Measurements from ENCODE around the gene VAV2.
"Not testable (repeated sequence)": the region's sequence is repeated elsewhere in the genome, so short reads cannot be mapped to it uniquely, and the experiment has no call there.

Gene VAV2

DNA sequence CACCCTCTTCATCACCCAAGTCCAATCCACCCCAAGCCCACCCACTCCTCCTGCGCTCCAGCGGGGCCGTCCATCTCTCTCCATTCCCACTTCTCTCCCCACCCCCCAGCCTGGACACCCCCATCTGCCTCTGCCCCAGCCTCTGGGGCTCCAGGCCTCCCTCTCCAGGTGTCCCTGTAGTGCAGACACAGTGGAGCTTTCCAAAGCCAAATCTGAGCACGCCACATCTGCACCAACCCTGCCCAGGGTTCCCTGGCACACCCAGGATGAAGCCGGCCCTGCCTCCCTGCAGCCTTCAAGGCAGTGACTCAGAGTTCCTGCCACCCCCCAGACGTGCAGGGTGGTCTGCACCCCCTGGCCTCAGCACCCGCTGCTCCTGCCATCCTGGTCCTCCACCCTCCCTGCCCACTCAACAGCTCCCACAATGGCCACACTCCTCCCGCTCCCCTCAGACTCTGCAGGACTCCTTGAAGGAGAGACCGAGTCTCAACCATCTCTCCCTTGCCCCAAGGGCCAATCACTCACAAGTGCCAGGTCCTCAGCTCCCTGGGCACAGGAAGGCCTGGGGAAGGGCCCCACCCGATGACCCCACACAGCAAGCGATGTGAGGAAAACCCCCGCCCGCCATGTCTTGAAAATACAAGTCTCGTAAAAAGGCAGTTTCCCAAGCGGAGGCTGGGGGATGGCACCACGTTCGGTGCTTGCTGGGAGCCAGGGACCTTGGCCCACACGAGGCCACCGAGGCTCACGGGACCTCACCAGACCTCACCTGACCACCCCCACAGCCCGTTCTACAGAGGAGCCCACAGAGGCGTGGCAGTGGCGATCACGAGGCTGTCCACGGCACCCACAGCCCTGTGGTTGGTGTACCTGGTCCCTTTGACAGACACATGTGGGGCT lies 22.2 kb downstream of the VAV2 start:
- DNase-seq (ENCODE audit: low read depth in 2 of 2): no peak

DNA sequence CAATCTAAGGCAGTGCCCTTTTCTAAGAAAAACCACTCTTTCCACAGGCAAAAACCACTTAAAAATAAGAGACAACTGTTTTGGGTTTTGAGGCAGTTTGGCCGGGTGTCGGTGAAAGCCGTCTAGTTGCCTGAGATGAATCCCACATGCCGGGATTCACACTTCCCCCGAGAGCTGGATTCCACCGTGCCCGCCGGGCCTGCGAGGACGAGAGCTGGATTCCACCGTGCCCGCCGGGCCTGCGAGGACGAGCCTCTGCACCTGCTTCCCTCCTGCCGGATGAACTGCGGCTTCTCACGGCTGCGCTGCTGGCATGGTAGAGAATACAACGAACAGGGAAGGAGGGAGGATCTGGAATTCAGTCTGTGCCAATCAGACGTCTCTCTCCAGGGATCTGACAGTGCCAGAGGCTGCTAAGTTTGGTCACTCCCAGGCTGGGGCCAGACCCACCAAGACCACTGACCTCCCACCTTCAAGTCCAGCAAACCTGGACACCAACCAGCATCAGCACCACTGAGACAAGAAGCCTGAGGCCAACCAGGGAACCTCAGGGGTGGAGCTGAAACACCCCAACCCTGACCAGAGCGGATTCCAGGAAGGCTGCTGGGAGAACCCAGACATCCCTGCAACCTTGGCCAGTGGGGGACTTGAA lies 23.0 kb downstream of the VAV2 start:
- no peak for DNase-seq (ENCODE audit: low read depth in 2 of 2)

DNA sequence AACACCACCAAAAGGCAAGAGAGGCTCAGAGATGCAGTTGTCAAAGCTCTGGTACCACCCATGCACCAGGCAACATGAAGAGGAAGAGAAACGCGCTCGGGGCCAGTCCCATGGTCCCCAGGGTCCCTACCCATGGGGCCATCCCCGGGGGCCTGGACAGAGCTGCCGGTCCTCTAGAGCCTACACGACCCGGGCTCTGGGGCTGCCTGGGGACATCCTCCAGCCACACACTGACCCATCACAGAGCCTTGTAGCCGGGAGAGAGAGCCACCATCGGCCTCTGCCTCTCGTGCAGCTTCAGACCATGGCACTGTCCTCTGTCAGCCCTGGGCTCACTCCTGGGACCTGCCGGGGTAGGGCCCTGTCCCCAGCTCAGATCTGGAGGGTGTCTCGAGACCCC lies 23.7 kb downstream of the VAV2 start:
- no peak for DNase-seq (ENCODE audit: low read depth in 2 of 2)

DNA sequence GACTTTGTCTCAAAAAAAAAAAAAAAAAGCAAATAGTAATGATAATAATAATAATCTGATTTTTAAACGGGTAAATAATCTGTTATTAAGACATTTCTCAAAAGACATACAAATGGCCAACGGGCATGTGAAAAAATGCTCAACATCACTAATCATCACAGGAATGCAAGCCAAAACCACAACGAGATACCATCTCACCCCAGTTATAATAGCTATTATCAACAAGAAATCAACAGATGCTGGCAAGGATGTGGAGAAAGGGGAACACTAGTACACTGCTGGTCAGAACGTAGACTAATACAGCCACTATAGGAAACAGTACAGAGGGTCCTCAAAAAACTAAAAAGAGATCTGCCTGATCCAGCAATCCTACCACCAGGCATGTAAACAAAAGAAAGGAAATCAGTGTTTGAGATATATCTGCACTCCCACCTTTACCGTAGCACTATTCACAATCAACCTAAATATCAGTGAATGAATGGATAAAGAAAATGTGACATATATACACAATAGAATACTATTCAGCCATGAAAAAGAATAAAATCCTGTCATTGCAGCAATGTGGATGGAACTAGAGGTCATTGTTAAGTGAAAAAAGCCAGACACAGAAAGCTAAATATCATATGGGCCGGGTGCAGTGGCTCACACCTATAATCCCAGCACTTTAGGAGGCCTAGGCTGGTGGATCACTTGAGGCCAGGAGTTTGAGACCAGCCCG lies 24.9 kb downstream of the VAV2 start:
- DNase-seq (ENCODE audit: low read depth in 2 of 2): no peak

DNA sequence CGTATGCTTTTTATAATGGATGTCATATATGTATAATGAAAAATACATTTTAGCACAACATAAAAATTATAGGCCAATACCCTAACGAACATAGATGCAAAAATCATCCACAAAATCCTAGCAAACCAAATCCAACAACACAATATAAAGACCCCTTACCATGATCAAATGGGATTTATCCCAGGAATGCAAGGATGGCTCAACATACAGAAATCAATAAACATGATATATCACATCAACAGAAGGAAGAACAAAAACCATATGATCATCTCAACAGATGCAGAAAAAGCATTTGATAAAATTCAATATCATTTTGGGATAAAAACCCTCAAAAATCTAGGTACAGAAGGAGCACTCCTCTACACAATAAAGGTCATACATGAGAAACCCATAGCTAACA lies 27.7 kb downstream of the VAV2 start:
- no peak for DNase-seq (ENCODE audit: low read depth in 2 of 2)

DNA sequence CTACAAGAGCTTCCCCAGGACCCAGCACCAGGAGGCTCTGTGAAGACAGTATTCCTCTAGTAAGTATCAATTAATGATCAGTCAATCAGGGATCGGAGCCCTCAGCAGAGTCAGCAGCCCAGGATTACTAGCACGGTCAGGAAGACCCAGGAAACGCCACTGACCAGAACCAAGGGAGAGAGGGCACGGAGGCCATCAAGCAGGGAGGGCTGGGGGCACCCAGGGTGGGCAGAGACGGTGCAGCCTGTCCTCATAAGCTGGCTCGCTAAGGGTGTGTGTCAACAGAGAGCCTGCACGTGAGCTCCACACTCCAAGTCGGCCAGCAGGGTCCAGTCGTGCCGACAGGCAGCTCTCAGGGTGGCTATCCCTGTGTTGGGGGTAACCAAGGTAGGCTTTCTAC lies 29.0 kb downstream of the VAV2 start:
- no peak for DNase-seq (ENCODE audit: low read depth in 2 of 2)

DNA sequence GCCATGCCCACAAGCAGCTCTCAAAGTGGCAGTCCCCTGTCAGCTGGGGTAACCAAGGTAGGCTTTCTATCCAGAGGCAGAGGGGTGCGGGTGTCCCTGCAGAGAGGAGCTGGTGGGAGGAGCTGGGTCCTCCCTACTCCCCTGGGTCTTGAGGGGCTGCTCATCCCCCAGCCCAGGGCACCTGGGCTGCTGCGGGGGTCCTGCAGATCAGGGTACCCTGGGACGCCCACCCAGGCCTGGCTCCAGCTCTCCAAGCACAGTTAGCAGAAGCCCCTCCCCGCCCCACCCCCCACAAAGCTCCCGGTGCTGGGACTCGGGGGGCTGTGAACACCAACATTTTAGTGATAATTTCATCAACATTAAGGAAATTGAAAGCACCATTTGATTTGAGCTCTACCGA lies 29.8 kb downstream of the VAV2 start:
- DNase-seq (ENCODE audit: low read depth in 2 of 2): no peak

DNA sequence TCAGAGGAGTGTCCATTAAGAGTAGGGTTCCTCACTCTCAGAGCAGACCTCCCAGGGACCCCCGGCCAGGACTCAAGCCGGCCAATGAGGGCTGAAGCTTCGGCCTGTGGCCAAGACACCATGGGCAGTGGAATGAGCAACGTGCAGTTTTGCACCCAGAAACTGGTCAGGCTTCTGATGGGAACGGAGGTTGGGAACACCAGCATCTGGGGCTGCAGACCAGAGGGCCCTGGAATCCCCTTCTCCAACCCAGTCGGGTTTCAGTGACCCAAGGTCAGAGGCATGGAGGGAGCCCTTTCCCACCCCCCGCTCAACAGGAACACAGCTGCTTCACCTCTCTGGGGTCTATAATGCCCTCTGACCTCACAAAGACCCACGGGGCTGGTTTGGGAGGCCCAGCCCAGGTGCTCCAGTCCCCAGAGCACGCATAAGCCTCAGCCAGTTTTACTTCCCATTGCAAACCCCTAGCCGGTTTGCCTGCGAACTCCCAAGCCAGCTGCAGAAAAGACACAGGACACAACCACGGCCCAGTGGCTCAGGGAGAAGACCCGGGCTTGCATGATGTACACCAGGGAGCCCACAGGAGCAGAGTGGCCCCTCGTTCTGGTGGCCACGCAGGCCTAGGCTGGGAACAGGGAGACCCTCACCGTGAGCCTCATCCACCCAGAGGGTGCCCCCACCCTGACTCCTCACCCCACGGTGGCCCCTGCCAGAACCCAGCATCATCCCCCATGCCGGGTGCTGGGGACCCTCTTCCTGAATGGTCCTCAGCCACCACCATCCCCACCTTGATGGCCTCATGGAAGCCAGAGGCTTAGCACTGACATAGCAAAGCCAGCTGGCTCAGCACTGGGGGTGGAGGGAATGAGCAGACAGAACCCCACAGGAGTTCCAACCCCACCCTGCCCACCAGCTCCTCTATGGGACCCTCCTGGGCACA lies 30.6 kb downstream of the VAV2 start:
- DNase-seq (ENCODE audit: low read depth in 2 of 2): no peak

DNA sequence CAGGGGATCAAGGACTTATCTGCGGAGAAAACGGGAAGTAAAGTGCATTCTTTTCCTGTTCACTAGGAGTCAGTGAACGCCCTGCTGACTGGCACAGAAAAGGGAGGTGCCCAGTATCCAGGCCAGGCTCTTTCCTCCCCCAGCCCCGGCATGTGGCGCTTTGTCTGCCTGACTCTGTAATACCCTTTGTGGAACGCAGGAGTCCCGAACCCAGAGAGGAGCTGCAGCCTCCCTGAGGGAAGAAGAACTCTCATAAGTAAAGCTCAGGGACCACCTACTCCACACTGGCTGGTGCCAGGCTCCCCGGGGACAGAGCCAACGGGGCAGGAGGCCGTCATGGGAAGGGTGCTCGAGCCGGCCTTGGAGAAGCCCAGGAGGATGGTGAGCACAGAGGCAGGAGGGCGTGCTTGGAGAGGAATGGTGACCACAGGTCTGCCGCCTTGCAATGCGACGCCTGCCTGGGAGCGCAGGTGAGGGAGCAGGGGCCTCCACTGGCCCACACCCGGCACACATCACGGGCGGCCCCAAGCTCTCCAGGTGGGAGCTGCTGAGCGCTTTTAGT lies 31.5 kb downstream of the VAV2 start:
- DNase-seq (ENCODE audit: low read depth in 2 of 2): no peak

DNA sequence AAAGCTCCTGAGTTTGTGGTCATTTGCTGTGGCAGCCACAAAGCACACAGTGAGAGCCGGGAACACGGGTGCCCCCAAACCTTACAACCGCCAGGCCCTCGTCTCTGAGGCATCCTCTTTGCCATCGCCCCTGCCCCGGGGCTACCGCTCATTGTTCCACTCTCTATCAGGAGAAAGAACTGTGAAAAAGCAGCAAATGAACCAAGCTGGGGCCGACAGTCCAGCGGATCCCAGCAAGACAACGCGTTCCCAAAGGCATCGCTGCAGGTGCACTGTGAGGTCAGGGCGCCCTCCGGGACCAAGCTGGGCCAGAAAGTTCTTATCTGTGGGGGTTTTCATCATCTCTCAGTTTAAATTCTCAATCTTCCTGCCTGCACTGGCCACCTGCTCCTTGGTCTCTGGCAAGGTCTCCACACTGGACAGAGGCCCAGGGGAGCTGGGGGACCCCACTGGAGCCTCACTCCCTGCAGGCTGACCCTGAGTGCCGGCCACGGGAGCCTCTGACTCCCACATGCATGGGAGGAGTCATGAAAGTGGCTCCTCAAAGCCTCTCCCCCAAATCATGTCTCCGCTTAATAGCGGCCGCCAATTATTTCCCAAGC lies 32.1 kb downstream of the VAV2 start:
- no peak for DNase-seq (ENCODE audit: low read depth in 2 of 2)

DNA sequence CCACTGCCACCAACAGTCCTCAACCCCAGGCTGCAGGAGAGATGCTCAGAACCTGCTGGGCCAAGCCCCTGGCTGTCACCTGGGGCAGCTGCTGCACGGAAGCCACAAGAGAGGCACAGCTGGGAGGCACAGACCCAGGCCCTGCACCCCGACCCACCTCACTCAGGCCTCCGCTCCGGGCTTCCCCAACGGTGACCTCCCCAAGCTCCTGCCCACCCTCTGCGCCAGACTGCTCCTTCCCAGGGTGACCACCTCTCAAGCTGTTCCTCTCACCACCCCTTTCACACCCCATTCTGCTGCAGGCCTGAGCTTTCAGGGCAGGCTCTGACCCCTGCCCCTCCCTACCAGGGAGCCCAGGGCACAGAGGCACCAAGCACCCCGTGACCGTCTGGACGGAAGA lies 33.0 kb downstream of the VAV2 start:
- DNase-seq (ENCODE audit: low read depth in 2 of 2): no peak

DNA sequence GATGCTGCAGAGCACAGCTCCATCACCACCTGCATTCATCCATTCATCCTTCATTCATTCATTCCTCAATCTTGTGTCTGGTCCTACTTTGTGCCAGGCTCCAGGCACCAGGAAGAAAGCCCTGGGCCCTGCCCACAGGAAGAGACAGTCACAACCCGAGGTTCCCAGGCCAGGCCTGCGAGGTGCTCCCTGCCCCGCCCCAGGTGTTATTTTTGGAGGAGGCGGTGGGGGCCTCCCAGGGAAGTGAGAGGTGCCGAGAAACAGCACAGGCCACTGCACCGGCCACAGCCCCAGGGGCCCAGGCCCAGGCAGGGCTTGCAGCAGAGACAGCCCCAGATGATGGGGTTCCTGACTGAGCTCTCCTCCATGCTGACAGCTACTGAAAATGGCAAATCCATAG lies 33.4 kb downstream of the VAV2 start:
- DNase-seq (ENCODE audit: low read depth in 2 of 2): no peak

DNA sequence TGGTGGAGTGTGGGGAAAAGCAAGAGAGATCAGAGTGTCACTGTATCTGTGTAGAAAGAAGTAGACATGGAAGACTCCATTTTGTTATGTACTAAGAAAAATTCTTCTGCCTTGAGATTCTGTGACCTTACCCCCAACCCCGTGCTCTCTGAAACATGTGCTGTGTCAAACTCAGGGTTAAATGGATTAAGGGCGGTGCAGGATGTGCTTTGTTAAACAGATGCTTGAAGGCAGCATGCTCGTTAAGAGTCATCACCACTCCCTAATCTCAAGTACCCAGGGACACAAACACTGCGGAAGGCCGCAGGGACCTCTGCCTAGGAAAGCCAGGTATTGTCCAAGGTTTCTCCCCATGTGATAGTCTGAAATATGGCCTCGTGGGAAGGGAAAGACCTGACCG lies 34.4 kb downstream of the VAV2 start:
- DNase-seq (ENCODE audit: low read depth in 2 of 2): not testable (repeated sequence)

DNA sequence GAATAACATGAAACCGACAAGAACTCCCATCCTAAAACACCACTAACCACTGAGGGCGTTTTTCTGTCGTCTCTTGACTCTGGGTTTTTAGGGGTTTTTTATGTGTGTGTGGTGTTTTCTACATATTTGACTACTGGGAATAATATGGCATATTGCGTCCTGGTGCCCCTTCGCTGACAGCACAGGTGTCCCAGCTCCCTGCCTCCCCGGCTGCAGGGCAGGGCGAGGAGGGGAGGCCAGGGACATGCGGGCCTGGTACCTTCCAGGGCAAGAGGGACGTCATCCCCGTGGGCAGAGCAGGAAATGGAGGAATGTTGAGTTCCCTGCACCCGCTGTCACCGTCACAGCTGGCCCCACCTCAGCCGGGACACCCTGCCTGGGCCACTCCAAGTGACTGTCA lies 34.8 kb downstream of the VAV2 start:
- DNase-seq (ENCODE audit: low read depth in 2 of 2): no peak

DNA sequence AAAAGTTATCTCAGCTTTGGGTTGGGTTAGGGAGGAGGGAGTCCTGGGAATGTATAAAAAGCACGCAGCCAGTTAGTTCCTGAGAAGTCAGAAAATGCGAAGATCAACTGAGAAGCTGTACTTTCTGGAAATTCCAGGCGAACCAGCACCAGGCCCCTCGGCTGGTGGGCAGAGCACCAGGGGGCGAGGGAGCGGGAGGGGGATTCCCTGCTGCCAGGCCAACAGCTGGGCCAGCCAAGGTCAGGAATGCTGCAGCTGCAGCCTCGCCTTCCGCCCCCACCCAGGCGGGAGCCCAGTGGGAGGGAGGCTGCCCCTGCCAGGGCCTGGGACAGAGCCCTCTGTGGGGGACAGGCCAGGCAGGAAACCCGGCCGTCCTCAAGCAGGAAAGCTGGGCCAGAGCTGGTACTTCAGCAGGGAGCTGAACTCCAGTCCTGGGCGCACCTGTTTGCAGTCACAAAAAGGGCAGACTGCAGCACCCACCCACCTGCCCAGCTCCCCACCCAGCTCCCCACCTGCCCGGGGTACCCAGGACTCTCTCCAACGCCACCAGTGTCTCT lies 35.5 kb downstream of the VAV2 start:
- no peak for DNase-seq (ENCODE audit: low read depth in 2 of 2)

DNA sequence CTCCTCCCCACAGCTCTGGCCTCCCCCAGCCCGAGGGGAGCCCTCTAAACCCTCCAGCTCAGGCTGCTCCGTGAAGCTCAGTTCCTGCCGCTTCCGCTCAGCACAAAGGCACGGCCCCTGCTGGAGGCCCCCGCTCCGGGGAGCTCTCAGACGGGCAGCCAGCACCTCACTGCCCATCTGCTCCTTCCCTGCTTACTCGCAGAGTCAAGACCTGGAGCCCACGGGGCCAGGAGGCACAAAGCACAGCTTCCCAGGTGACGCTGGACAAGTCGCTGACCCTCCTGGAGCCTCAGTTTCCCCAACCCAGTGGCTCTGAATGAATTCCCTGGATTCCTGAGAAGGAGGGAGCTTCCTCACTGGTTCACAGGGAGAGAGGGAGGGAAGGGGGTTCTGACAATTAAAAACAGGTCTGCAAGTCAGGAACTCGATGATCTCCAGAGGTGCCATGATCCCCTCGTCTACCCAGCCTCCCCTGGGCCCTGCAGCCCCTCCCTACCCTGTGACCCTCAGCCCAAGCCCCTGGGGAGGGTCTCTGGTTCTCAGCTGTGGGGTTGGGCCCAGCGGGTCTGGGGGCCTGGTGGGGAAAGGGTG lies 36.2 kb downstream of the VAV2 start:
- DNase-seq (ENCODE audit: low read depth in 2 of 2): no peak

DNA sequence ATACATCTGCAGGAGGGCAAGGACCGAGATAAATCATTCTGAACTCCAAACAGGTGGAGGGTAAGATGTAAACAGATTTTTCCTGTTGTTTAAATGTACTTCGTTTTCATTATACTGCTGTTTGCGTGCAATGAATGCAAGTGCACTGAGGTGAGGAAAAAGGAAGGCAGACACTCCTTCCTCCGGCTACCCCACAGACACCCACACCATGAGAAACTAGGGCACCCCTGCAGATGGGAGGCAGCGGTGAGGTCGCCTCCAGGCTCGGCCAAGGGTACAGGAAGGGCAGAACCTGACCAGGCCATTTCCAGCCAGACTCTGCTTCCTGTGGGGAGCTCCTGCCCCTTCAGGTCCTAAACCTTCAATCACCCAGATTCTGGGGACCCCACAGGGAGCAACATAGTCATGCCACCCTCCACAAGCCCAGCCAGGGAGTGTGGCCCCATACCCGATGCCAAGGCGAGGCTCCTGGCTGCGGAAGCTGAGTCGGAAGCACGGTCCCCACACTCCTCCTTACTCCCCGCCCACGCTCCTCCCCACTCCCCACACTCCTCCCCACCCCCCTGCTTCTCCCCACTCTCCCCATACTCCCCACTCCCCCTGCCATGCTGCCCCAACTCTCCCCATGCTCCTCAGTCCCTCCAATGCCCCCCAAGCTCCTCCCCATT lies 37.1 kb downstream of the VAV2 start:
- no peak for DNase-seq (ENCODE audit: low read depth in 2 of 2)

DNA sequence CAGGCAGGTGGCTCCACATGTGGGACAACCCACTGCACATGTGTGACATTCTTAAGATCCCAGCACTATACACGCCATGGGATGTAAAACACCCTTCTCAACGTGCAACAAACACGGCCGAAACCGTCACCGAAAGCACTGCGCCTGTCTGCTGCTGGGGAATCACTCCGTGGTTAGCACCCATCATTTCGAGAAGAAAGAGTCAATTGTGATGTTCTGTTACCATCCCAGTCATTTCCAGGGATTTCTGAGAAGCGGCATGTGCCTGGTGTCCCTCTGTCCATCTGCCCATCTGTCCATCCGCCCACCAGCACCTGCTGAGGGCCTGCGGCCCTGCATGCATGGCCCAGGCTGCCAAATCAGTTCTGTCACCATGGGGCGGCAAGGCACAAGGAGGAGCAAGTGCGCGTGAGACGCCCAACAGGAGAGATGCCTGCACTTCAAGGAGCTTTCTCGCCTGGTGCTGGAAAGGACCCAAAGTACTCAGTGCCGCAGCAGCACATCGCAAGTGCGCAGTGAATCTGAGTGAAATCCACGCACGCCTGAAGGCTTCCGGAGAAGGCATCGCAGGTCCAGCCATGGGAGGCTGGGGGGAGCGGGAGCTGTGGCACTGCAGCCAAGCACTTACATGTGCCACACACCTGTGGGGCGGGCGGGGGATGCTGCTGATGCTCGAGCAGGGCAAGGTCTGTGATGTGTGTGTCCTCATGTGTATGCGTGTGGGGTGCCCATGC lies 38.0 kb downstream of the VAV2 start:
- no peak for DNase-seq (ENCODE audit: low read depth in 2 of 2)

DNA sequence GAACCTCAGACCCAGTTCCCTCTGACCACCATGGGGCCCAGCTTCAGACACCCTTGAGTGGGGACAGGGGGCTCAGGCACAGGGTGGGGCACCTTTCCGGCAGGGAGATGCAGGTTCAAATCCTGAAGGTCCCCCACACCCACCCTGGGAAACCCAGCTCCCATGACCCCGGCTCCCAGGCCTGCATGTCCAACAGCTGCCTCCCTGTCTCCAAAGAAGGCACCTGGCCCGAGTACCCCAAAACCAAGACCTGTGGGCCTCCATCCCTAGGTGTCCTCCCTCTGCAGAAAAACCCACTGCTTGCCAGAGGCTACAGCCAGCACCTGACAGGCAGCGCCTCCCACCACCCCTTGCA lies 38.5 kb downstream of the VAV2 start:
- no peak for DNase-seq (ENCODE audit: low read depth in 2 of 2)
